Esophagus (tissue), 2 donors: ENCODE measurements around the gene ZFP91. TPM values are rescaled to one million over a fixed set of nuclear protein-coding genes. Genes with fewer than 3 reads are reported as not detected.

ENCODE experiments used
- H3K27ac ChIP-seq, 2 donors: one replicate each; pipeline ENCODE4 v1.5.1; 2013; ENCODE audit warnings: low read depth in 2 of 2, mild to moderate bottlenecking in 2 of 2, inconsistent platforms in 1 of 2, low read length in 1 of 2, moderate library complexity in 1 of 2
- H3K27me3 ChIP-seq, 2 donors: one replicate each; pipeline ENCODE4 v1.6.1; 2013; ENCODE audit warnings: low read length in 2 of 2, control low read depth in 1 of 2, mild to moderate bottlenecking in 1 of 2; ENCODE audit not compliant: insufficient read depth in 2 of 2, control insufficient read depth in 1 of 2
- H3K36me3 ChIP-seq, 2 donors: one replicate each; pipeline ENCODE4 v1.6.1; 2013; ENCODE audit warnings: low read length in 1 of 2; ENCODE audit not compliant: control insufficient read depth in 2 of 2, insufficient read depth in 2 of 2
- H3K4me1 ChIP-seq, 2 donors: one replicate each; pipeline ENCODE4 v1.6.1; 2013; ENCODE audit warnings: low read length in 1 of 2; ENCODE audit not compliant: control insufficient read depth in 2 of 2, insufficient read depth in 2 of 2
- H3K4me3 ChIP-seq, 2 donors: one replicate each; pipeline ENCODE4 v1.5.1; 2013; ENCODE audit warnings: low read length in 2 of 2, mild to moderate bottlenecking in 2 of 2, low read depth in 1 of 2, moderate library complexity in 1 of 2
- H3K9me3 ChIP-seq, 2 donors: one replicate each; pipeline ENCODE4 v1.6.1; 2013; ENCODE audit warnings: mild to moderate bottlenecking in 2 of 2, low read depth in 1 of 2, low read length in 1 of 2, moderate library complexity in 1 of 2; ENCODE audit not compliant: control insufficient read depth in 2 of 2, insufficient read depth in 1 of 2
- WGBS, 2 donors: extraction: QIAGEN DNeasy Blood & Tissue Kit; methylation state at CpG; one replicate each; pipeline ENCODE4 v1.1.7; 2013; 5-methylcytosine and 5-hydroxymethylcytosine counted together
- polyA plus RNA-seq, 2 donors: library from polyadenylated mRNA; stranded (reverse); fragments of 200-250 nt; gene quantifications; one replicate each; pipeline ENCODE4 v1.2.3, GENCODE V29; 2013
- donor health status: healthy with polysubstance abuse.
- donor health status: Bipolar disorder and iron deficiency.

The ZFP91 gene
- polyA plus RNA-seq, 2 donors, result 7.4 to 15.5 TPM

DNA sequence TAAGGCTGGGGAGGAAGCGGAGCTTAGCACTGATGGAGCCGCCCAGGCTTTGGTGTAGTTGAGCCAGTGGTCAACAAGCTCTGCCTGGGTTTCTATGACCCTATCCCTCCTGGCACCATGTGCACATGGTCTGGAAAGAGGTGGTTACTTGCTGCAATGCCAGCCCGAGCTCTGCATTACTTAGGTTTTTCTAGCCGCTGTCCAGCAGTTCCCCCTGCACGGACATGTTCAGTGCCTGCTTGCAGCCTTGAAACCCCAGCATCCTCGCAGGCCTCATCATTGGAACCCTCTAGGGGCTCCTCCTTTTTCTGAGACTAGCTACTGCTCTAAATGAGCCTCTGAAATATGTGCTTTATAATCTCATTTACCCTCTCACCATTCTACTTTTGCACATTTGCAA, 60.2 kb downstream of the ZFP91 start:
- WGBS, 2 donors, result 84 to 94% methylated on average over 6 of the region's 6 CpGs
- Histone ChIP-seq H3K36me3 (no peaks in the 10 kb centered on the region), H3K4me3 (no peak overlapping the region), H3K27me3 (no peaks in the 10 kb centered on the region), H3K9me3 (no peaks in the 10 kb centered on the region), H3K27ac (no peak overlapping the region), H3K4me1 (no peaks in the 10 kb centered on the region)

DNA sequence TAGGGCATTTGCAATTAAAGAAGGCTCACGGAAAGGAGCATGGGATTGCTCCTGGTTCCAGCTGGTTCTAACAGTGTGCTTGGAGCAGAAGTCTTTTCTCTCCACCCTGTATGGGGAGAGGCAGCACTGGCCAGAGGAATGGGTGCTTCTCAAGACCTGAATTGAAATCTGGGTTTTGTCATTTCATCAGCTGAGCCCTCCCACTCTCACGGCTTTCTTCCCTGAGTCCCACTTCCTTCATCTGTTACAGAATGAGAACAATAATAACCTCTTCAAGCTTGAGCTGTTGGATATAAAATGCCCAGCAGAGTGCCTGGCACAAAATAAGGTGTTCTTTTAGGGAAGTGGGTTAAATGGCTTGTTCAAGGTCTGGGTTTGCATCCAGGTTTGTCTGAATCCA, 60.8 kb downstream of the ZFP91 start:
- no peaks in the 10 kb centered on the region for H3K27me3 ChIP-seq
- no peaks in the 10 kb centered on the region for H3K36me3 ChIP-seq
- H3K4me1 ChIP-seq, result no peaks in the 10 kb centered on the region
- WGBS, 2 donors, result 68 to 71% methylated on average over 2 of the region's 2 CpGs
- no peak overlapping the region for H3K4me3 ChIP-seq
- no peak overlapping the region for H3K27ac ChIP-seq
- no peaks in the 10 kb centered on the region for H3K9me3 ChIP-seq

DNA sequence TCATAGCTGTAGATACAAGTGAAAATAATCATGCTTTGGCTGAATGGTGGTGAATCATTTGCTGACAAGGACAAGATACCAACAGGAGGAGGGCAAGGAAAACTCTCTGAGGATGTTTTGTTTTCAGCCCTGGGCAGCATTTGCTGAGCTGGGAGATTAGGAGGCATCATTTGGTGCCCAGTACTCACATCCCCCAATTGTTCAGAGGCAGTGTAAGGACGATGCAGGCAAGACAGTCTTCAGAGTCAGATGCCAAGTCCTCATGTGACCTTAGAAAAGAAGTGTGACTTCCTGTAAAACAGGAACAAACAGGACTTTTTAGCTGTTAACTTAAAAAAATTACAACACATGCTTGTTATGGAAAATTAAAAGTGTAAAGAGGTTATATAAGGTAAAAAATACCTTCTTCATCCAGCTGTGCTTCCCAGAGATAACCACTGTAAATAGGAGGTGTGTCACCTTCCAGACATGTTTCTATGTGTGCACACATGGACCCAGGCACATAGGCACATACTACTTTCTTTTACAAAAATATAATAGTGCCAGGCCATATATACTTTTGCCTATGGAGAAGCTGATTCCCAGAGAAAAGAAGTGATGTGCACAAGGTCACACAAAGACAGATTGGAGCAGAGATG, 61.6 kb downstream of the ZFP91 start:
- WGBS, 2 donors, result 4 to 12% methylated on average over 1 of the region's 1 CpG
- H3K9me3 ChIP-seq, result peaks cover 0 to 2% of the 10 kb centered on the region in 2 donors
- H3K36me3 ChIP-seq, result no peaks in the 10 kb centered on the region
- H3K4me1 ChIP-seq, result no peaks in the 10 kb centered on the region
- no peaks in the 10 kb centered on the region for H3K27me3 ChIP-seq
- no peak overlapping the region for H3K4me3 ChIP-seq
- no peak overlapping the region for H3K27ac ChIP-seq

DNA sequence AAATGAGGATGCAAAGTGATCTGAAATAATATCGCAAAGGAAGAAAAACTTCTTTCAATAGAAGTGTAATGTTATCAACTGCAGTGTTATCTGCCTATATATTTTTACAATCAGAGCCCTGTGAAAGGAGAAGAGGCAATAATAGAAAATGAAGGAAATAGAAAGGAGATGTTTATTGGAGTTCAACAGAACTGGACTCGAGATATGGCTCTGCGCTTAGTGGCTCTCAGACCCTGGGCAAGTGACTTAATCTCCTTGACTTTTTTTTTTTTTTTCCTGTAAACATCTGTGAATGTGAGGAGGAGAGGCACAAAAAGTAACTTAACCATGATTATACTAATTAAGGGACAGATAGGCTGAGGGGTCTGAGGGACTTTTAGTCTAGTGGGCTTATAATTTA, 62.5 kb downstream of the ZFP91 start:
- Histone ChIP-seq H3K4me3 (no peak overlapping the region), H3K27ac (no peak overlapping the region), H3K36me3 (no peaks in the 10 kb centered on the region), H3K9me3 (peaks cover 0 to 7% of the 10 kb centered on the region in 2 donors), H3K4me1 (no peaks in the 10 kb centered on the region), H3K27me3 (no peaks in the 10 kb centered on the region)
- 78 to 82% methylated on average over 3 of the region's 3 CpGs for WGBS, 2 donors

DNA sequence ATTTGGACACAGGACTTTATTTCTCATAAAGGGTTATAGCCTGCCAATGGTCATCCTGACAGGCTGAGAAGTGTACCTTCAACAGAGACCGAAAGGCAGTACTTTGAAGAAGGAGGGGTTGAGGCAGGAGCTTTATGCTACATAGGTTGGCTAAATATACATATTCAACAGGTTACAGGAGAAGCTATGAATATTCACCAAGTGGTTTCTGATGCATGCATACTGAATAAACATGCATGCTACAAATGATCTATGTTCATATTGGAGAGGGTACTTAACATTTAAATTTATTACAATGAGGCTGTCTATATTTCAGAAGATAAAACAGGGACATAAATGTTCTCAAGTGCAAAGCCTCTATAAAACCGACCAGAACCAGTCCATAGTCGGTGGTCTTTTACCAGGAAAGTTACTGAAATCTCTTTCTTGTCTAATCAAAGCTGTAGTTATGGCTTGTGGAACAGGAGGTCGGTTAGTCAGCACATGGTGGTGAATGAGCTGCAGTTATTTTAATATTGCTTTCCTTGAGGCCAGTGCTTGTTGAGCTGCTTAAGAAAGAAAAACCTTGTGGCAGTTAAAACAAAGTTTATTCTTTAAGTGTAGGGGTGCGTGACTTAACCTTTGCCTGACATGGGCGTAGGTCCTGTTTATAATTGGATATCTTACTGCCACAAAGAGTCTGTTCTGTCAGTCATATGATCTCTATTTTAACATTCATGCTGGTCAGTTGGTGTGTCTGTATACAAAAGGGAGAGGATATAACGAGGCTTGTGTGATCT, 63.1 kb downstream of the ZFP91 start:
- Histone ChIP-seq H3K27me3 (no peaks in the 10 kb centered on the region), H3K36me3 (no peaks in the 10 kb centered on the region), H3K4me3 (no peak overlapping the region), H3K9me3 (peaks cover 0 to 7% of the 10 kb centered on the region in 2 donors), H3K27ac (no peak overlapping the region), H3K4me1 (no peaks in the 10 kb centered on the region)
- WGBS, 2 donors, result 57 to 67% methylated on average over 7 of the region's 7 CpGs

DNA sequence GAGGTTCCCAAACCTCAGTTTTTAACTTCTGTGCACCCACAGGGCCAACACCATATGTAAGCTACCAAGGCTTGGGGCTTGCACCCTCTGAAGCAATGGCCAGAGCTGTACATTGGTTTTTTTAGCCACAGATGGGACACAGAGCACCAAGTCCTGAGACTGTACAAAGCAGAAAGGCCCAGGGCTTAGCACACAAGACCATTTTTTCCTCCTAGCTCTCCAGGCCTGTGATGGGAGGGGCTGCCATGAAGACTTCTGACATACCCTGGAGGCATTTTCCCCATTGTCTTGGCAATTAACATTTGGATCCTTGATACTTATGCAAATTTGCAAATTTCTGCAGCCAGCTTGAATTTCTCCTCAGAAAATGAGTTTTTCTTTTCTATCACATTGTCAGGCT, 67.0 kb downstream of the ZFP91 start:
- Histone ChIP-seq H3K36me3 (no peaks in the 10 kb centered on the region), H3K27me3 (no peaks in the 10 kb centered on the region), H3K27ac (no peak overlapping the region), H3K4me1 (no peaks in the 10 kb centered on the region), H3K4me3 (no peak overlapping the region), H3K9me3 (peaks cover 0 to 7% of the 10 kb centered on the region in 2 donors)

DNA sequence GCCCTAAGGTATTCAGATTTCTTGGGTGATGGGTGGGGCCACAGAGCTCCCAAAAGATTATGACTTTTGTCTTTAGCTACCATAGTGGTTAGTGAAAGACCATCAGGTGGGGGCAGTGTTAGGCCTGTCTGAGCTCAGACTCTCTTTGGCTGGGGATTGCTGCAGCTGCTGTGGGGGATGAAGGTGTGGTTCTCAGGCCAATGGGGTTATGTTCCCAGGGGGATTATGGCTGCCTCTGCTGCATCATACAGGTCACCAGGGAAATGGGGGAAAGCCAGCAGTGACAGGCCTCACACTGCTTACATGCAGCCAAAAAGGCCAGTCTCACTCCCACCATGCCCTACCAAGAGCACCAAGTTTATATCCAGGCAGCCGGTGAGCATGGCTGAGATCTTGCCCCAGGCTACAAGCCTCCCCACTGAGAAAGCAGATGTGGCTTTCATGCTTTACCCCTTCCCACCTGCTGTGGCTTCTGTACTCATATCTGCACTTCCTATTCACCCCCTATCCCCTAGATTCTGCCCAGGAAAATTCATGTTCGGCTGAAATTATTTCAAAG, 68.4 kb downstream of the ZFP91 start:
- 71 to 82% methylated on average over 2 of the region's 2 CpGs for WGBS, 2 donors
- no peaks in the 10 kb centered on the region for H3K4me1 ChIP-seq
- H3K9me3 ChIP-seq, result peaks cover 0 to 7% of the 10 kb centered on the region in 2 donors
- H3K27me3 ChIP-seq, result no peaks in the 10 kb centered on the region
- no peaks in the 10 kb centered on the region for H3K36me3 ChIP-seq
- no peak overlapping the region for H3K4me3 ChIP-seq
- H3K27ac ChIP-seq, result no peak overlapping the region

DNA sequence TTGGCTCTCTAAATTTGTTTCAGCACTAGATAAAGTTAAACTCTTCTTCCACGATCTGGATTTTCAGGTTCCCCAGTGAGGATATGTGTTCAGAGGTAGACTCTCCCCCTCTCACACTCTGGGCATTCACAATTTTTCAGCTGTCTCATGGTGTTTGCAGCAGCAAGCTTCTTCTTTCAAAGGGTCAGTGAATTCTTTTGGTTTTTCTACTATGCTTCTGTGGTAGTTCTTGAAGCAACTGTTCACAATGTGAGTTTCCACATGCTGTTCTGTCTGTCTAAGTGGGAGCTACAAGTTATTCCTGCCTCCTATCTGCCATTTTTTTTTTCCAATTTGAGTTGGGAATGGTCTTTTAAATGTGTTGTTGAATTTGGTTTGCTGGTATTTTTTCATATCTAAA, 69.0 kb downstream of the ZFP91 start:
- H3K4me1 ChIP-seq, result no peaks in the 10 kb centered on the region
- H3K27ac ChIP-seq, result no peak overlapping the region
- H3K9me3 ChIP-seq, result peaks cover 0 to 7% of the 10 kb centered on the region in 2 donors
- 52 to 59% methylated on average over 1 of the region's 1 CpG for WGBS, 2 donors
- H3K27me3 ChIP-seq, result no peaks in the 10 kb centered on the region
- H3K4me3 ChIP-seq, result no peak overlapping the region
- no peaks in the 10 kb centered on the region for H3K36me3 ChIP-seq

DNA sequence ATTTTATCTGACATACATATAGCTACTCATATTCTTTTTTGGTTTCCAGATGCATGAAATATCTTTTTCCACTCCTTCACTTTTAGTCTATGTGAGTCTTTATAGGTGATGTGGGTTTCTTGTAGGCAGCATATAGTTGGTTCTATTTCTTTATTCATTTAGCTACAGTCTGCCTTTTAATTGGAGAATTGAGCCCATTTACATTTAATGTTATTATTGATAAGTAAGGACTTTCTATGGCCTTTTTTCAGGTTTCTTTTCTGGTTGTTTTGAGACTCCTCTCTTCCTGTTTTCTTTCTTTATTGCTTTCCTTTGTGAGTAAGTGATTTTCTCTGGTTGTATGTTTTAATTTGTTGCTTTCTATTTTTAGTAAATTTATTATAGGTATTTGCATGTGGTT, 70.8 kb downstream of the ZFP91 start:
- Histone ChIP-seq H3K36me3 (no peaks in the 10 kb centered on the region), H3K4me1 (no peaks in the 10 kb centered on the region), H3K4me3 (no peak overlapping the region), H3K27ac (no peak overlapping the region), H3K27me3 (no peaks in the 10 kb centered on the region), H3K9me3 (peaks cover 0 to 7% of the 10 kb centered on the region in 2 donors)

DNA sequence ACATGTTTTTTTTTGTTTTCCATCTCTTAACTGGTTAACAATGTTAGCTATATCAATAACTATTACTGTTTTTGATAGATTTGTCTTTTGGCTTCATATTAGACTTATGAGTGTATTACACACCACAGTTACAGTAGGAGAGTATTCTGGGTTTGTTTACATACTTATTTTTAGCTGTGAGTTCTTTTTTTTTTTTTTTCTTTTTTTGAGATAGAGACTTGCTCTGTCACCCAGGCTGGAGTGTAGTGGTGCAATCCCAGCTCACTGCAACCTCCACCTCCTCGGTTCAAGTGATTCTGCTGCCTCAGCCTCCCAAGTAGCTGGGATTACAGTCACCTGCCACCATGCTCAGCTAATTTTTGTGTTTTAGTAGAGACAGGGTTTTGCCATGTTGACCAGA, 71.6 kb downstream of the ZFP91 start:
- Histone ChIP-seq H3K27me3 (no peaks in the 10 kb centered on the region), H3K27ac (no peak overlapping the region), H3K9me3 (peaks cover 0 to 4% of the 10 kb centered on the region in 2 donors), H3K4me1 (no peaks in the 10 kb centered on the region), H3K4me3 (no peak overlapping the region), H3K36me3 (no peaks in the 10 kb centered on the region)
- WGBS, 2 donors, result 64 to 80% methylated on average over 1 of the region's 1 CpG
